NCI-H187 treated with DMSO at 0.1 percent for 48 hours (cell line): ENCODE measurements around the gene IMPDH1.

Experiments
- DNase-seq: peaks from one replicate; lab custom pipeline; 2025; lab: John Stamatoyannopoulos, UW

IMPDH1 gene

DNA sequence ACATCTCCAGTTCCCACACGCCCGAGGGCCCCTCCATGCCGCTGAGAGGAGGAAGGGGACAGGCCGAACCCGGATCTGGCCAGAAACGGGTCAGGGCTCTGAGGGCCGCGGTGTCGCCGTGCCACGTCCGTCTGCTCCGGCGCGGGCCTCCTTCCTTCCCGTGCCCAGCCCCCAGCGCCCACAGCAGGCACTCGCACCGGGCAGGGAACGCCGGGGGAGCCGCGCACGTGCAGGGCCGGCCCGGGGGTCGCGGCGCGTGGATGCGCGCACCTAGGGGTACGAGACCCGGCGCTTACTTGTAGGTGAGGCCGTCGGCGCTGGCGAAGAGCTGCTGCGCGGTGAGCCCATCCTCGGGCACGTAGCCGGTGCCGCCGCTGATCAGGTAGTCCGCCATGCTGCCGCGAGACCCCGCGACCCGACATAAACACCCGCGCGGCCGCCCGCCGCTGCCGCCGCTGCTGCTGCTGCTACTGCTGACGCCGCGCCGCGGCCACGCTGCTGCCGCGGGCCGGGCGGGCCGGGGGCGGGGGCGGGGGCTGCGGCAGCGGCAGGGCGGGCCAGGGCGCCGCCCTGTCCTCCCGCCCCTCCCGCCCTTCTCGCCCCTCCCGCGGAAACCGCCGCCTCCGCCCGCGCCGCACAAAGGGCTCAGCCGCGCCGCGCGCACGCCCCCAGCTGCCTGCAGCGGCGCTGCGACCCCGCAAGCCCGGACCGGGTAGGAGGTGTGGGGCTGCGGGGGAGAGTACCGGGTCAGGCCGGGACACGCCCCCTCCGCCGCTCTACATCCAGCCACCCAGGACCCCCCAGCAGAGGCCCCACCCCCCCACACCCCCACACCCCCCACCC is 4.1 kb downstream of the IMPDH1 start:
- DNase-seq = no peak

DNA sequence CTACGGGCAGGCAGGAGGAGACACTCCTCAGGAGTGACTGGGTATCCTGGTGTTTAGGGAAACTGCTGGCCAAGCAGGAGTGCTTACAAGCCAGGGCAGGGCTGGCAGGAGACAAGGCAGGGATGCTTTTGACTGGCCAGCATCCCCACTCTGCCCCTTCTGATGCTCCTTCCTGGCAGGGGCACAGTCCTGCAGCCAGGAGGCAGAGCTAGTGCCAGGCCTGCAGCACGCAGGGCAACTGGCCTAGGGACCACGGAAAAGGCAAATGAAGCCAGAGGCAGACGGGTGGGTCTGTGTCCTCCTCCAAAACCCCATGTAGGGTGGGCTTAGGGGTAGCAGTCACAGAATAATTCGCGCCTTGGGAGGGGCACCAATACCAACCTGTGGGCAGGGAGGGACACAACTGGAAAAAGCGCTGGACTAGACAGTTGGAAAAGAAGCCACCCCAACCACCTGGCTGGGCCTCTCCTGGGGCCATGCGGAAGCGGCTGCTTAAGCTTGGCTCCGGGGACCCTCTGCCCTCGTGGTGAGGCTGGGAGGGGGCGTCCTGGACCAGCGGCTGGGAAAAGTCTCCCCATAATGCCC is 4.8 kb downstream of the IMPDH1 start:
- no peak for DNase-seq

DNA sequence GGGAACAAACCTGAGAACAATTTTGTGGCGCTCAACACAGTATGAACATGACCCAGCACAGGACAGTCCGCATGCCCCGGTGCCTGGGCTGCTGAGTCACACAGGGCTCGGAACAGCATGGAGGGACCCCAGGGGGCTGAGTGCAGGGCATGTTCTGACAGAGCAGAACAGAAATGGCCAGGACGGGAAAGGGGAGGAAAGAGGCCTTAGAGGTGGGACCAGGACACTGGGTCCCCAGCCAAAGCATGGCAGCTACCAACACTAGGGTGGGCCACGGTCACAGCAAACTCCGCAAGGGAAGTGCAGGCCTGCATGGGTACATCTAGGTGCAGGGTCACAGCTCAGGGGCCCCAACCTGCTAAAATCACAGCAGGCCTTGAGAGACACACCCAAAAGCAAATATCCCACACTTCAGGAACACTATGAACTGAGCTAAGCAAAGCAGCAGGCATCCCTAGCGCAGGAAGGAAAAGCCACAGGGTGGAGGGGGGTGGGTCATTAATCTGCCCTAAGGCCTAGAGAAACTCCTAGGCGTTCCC is 5.6 kb downstream of the IMPDH1 start:
- DNase-seq = no peak

DNA sequence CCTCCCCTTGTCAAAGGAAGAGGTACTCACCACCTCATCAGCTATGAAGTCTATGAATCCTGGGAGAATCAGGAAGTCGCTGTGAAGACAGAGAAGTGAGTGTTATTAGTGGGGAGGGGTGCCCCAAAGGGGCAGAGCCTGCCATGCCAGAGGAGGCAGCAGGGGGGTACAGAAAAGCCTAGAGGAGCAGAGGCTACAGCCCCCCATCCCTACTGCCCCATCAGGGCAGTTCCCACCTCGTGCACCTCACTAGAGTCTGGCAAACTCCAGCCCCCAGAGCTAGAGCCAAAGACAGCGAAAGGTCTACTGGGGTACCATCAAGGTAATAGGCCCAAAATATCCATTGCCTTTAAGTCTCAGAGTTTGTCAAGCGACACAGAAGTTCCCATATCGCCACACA is 6.1 kb downstream of the IMPDH1 start:
- DNase-seq = no peak

DNA sequence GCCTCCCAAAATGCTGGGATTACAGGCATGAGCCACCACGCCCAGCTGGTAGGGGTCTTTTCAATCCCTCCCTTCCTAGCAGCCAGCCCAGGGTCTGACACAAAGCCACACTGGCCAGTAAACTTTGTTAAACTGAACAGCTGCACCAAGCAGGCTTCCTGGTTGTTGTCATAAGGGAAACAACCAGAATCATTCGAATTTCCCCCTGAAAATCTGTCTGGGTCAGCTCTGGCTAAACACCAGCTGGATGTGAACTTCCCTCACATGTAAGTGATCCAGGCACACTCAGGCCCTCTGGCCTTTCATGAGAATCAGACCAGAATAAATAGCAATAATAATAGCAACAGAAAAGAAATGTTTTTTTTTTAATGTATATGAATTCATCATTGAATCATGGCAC is 7.4 kb downstream of the IMPDH1 start:
- no peak for DNase-seq

DNA sequence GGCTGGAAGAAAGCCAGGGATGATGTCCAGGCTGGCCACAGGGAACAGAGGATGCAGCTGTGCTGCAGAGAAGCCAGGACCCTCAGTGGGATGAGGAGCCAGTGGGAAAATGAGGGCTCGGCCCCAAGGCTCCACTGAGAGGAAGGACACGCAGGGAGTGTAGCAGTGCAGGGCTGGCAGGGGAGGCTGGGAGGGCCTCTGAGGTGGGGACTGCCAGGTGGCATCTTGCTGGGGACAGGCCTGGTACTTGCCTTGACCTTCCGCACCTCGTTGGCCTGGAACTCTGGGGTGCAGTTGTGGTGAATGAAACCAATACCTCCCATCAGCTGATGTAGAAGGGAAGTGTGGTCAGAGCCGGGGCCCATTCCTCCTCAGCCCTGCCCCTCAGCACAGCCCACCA is 9.2 kb downstream of the IMPDH1 start:
- no peak for DNase-seq

DNA sequence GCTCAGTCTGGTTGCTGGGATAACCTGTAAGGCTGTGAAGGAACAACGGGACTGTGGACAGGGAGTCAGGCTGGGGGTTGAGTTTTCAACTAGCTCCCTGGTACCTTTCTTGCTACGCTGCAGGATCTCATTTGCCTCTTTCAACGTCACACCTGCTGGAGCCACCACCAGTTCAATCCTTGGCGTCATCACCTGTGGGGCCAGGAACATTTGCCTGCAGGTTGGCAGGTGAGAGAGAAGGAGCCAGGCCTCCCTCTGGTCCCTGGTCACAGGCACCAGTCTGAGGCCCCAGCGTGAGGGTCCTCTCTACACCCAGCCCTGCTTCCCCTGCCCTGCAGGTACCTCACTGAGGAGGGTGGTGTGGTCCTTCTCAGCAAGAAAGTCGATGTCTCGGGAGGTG is 9.8 kb downstream of the IMPDH1 start:
- DNase-seq = no peak

DNA sequence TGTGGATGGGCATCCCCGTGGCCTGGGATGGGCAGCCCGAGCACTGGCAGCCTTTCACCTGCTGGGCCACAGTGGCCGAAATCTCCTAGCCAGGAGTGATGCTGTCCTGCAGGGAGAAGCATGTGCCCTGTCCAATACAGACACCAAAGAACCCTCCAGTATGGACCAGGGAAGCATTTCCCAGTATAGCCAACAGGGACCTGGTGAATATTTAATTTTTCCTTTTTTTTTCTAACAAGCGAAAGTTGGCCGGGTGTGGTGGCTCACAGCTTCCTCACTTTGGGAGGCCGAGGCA is 11.0 kb downstream of the IMPDH1 start:
- no peak for DNase-seq

DNA sequence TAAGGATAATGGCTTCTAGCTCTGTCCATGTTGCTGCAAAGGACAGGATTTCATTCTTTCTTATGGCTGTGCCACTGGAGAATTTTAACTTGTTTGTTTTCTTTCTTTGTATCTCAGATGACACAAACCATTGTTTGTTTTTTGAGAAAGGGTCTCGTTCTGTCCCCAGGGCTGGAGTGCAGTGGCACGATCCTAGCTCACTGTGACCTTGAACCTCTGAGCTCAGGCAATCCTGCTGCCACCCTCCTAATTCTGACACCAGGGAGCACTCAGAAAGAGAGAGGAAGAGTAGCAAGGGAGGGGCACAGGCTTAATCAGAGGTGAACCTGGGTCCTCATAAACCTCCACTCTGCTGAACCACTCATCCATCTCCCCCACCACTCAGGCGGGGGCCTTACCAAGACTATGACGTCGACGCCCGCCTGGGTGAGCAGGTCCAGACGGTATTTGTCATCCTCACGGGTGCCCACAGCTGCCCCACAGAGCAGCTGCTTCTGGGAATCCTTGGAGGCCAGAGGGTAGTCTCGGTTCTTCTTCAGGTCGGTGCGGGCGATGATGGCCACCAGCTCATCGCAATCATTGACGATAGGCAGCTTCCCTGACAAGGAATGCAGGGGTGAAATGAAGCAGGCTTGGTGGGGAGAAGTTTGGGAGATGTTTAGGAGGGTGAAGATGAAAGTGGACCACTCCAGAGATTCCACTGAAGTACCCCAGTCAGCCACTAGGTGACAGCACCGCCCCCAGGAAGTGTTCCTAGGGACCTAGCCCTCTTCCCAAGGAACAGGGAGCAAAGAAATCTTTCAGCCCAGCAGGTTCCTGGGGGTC is 11.6 kb downstream of the IMPDH1 start:
- no peak for DNase-seq

DNA sequence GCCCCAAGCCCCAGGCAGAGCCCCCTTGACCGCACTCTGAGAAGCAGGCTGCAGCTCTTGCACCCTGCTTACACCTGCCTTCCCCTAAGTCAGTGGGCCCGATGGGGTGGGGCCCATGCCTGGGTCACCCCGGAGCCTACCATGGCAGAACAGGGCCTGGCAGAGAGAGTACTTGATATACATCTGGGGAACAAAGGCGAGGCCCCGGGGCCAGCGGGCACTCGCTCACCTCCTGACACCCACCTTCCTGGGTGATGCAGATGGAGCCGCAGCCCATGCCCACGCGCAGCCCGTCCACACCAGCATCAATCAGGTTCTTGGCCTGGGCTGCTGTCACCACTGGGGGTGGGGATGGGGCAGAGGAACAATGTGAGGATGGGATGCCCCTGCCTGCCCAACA is 13.4 kb downstream of the IMPDH1 start:
- no peak for DNase-seq

DNA sequence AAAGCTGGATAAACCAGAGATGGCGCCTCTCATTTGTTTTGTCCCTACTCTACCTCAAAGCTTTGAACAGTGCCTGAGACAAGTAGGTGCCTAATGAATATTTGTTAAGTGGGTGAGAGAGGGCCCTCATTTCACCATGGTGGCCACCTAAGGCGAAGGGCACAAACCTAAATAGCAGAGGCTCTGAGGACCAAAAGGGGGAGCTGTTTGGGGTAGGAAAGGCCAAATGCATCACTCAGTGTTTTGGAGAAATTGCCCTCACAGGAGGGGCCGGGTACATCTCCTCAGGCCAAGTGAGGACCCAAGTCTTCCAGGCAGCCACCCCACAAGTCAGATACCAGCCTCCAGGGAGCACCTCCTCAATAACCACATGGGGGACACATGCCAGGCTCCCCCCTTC is 14.0 kb downstream of the IMPDH1 start:
- no peak for DNase-seq

DNA sequence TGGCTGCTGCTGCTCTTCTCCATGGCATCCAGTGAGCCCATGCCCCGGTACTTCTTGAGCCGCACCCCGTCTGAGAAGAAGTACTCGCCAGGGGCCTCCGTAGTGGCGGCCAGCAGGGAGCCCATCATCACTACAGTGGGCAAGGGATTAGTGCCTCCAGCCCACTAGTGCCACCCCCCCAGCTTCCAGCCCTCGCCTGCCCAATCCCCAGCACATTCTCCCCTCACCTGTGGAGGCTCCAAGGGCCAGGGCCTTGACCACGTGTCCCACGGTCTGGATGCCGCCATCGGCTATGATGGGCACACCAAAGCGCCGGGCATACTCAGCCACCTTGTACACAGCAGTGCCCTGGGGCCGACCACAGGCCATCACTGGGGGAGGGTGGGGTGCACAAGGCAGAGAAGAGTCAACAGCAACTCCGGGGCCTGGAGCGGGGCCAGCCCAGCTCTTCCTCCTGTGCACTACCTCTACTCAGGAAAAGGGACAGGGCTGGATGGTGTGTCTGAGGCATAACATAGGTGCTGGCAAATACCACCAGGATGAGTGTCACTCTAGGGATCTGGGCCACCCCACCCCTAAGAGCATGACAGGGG is 14.8 kb downstream of the IMPDH1 start:
- no peak for DNase-seq

DNA sequence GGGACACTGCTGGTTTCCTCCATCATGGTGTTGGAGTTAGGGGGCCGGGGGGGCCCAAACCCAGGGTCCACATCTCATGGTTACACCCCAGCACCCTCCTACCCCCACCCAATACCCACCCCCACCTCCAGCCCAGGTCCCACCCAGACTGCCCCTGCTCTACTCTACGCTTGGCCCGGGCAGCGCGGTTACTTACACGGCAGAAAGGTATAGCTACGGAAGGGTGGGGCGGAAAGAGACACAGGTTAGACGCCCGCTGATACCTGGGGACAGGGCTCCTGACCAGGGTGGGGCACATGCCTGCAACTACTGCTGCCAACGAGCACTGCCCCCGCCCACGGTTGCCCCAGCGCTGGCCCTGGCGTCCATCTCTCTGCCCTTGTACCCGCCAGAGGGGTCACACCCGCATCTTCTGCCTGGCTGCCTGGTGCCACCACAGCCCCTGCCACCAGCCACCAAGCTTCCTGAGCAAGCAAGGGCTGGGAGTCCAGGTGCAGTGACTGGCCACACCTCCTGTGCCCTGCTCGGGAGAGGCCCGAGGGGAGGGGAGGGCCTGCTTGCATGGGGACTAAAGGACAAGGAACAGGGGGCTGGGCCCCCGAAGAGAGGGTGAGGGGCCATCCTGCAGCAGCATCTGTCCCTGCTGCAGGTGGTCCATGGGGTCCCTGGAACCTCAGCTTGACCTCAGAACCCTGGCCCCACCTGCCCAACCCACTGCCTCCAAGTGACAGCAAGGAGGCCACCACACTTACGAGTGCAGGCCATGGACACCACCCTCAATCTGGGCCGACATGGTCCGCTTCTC is 16.1 kb downstream of the IMPDH1 start:
- DNase-seq = no peak

DNA sequence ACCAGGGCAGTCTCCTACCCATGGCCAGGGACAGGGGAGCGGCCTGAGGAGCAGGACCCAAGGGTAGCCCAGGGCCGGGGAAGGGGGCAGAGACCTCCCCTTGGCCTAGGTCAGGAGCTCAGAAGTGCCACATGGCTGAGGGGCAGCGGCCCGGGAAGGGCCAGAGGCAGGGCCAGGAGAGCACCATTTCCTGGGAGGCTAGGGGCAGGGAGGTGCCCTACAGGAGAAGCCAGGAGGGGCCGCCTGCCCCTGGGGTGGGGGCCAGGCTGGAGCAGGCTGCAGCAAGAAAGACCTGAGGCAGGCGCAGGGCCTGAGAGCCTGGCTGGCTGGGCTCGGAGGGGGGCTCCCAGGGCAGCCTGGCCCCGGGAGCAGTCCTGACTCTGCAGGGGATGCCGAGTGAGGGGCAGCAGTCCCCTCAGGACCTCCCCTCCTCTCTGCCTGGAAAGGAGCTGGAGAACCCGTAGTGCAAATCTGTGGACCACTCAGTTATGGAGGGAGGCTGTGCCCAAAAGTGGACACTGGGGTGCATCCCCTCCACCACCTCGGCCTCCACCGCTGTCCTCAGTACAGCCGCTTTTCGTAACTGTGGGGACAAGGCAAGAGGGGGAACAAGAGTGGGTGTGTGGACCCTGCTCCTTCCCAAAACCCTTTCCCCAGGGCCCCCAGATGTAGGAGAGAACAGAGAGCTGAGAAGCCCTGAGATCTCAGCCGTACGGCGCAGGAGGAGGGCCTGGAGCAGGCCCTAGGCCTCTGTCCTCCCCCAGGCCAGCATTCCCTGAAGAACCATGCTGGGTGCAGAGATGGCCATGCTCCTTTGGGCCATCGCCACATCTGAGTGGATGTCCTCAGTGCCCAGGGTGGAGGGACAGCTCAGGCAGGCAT is 17.1 kb downstream of the IMPDH1 start:
- DNase-seq = no peak

DNA sequence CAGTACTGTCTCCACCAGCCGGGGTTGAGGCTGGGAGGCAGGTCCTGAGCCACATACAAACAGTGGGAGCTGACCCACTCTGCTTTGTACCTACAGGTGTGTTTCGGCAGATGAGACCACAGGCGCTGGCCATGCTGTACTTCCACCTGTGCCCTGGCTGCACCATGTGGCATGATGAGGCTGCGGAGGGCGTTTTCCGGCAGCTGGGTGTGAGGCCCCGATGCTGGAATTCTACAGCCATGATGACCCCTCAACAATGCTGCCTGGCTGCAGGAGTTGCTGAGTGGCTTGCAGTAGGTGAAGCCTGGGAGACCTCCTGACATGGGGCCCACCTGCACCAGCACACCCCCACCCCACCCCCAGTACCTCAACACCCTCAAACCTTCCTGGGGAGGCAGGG is 18.0 kb downstream of the IMPDH1 start:
- no peak for DNase-seq

DNA sequence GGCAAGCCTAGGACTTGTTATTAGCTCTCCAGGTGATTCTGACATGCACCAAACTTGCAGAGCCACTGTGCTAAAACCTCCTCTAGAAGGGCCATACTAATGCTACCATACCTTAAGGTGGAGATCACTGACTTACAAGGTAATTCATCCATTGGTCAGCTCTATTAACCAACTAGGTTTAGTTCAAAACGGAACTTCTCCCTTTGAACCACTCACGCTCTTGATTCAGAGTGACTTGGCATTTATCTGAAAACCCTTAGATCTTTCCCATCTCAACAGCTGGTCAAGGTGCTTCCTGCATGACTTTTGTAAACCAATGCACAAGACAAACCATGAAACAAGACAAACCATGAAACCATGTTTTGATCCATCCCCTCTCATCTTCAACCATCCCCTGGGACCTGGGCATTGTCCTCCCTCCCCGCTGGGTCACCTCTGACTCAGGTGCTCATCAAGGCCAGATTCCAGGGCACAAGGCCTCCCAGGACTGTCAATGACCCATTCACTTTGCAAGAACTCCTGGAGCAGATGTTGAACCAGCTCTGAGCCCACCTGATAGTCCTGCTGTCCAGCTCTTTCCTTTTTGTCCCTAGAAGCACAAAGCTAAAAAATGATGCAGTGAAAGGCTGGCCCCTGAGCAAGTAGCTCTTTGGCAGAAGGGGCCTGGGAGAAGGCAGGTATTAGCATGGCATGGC is 18.8 kb downstream of the IMPDH1 start:
- no peak for DNase-seq

DNA sequence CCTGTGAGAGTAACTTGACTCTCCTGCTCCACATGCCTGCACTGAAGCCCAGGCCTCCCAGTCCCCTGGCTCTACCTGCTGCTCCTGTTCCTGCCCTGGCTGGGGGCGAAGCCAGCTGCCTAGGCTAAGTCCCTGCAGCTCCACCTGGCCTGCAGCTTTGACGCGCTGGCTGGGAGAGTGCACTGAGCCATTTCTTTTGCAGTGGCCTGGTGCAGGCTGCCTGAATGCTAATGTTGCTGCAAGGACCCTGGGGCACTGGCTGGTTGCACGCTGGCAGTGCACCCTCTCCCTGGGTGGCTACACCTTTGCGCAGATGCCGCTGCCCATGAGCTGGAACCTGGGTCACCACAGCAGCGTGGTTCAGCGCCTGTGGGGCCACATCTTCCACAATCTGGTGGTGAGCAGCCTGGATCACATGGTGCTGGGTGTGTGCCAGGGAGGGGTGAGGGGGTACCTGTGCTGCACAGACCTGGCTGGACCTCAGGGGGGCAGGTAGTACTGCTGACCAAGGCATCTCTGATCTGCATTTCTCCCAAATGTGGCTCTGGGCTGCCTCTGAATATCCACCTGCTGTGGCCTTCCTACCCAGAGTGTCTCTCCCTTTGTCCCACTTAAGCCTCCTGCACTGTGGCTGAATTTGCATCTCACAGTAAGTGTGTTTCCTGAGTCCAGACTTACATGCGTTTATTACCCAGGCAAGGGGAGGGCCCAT is 20.0 kb downstream of the IMPDH1 start:
- DNase-seq = no peak

DNA sequence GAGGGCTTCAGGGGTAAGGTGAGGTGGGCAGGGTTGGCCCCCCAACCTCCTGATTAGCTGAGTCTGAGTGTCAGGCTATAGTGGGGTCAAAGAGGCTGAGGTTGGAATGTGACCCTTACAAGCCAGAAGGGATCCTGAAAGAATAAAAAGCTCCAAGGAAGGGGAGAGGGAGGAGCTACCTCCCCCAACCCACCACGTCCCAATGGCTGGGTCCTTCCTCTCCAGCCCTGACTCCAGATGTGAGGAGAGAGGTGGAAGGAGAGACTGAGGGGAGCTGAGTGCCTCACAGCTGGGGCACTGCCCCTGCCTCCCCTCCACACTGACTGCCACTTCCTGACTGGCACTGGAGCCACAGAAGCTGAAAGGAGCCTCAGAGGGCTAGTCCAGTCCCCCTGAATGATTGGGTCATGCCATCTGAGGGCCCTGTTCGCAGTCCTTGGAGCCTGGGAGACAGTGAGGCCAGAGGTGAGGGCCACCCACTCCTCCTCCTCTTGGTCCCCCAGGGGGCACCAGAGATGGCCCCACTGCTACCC is 20.6 kb downstream of the IMPDH1 start:
- DNase-seq = no peak

DNA sequence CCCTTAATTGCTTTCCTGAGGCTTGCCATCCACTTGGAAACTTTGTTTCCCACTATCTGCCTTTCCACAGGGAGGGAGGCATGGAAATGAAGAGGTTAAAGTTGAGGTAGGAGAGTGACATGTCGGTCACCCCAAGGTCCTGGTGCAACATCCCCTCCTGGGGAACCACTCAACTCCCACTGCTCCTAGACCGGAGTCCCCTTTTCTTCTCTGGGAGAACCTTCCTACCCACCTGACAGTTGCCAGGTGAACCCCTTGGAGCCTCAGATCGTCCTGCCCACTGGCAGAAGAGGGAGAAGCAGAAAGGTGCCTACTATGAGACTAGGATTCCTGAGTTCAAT is 21.7 kb downstream of the IMPDH1 start:
- no peak for DNase-seq
